Activated CD8-positive, alpha-beta memory T cell treated with anti-CD3 and anti-CD28 coated beads for 36 hours (primary cell): ENCODE data around the gene GBGT1. TPM values are rescaled to one million over a fixed set of nuclear protein-coding genes. Genes with fewer than 3 reads are reported as not detected.

Experiments
- CTCF ChIA-PET: fragments of 350-600 bp; sonication (Branson Sonifier 250); formaldehyde crosslinking; loops from one replicate; lab custom pipeline; 2021; ENCODE audit warnings: antibody characterized with exemption; lab: Charles Lee
- POLR2A ChIA-PET: fragments of 350-600 bp; sonication (Branson Sonifier 250); formaldehyde crosslinking; loops from one replicate; lab custom pipeline; 2021; ENCODE audit warnings: antibody characterized with exemption; lab: Charles Lee
- total RNA-seq, 2 experiments: library from RNA; stranded (reverse); gene quantifications; one replicate each; pipeline ENCODE4 v1.2.3, GENCODE V29; 2021

The GBGT1 gene
- total RNA-seq, 2 experiments from 2014 or later: 2.5 to 3.1 TPM

- POLR2A ChIA-PET: interaction anchor here (0.6 to 2.9 kb wide), 6 partner anchors 9 to 33 kb away, joined by 3 to 12 read pairs (median 4); no protein-coding TSS in a partner anchor
- CTCF ChIA-PET: interaction anchor here (0.6 to 27.5 kb wide), 7 partner anchors 11 to 70 kb away, joined by 3 to 300 read pairs (median 4); no protein-coding TSS in a partner anchor
Measured at GRCh38 chr9:133114886-133115603, 48.7 kb downstream of the GBGT1 start.

GRCh38 chr9:133113949-133114885 lies 49.5 kb downstream of the GBGT1 start:
- ChIA-PET CTCF (interaction anchor here (0.6 to 27.5 kb wide), 4 partner anchors 15 to 71 kb away, joined by 3 to 300 read pairs (median 4); no protein-coding TSS in a partner anchor), POLR2A (interaction anchor here (2.9 kb wide), 1 partner anchor 34 kb away, joined by 12 read pairs; no protein-coding TSS in a partner anchor)

- POLR2A ChIA-PET: no interaction called here
- CTCF ChIA-PET: interaction anchor here (1.9 to 27.5 kb wide), 2 partner anchors 20 to 34 kb away, joined by 4 to 300 read pairs; no protein-coding TSS in a partner anchor
Measured at GRCh38 chr9:133113163-133113948, 50.4 kb downstream of the GBGT1 start.

GRCh38 chr9:133112663-133113026 lies 51.1 kb downstream of the GBGT1 start:
- POLR2A ChIA-PET: no interaction called here

GRCh38 chr9:133111808-133112662 lies 51.7 kb downstream of the GBGT1 start:
- CTCF ChIA-PET: interaction anchor here (27.5 kb wide), 1 partner anchor 35 kb away, joined by 300 read pairs; no protein-coding TSS in a partner anchor
- POLR2A ChIA-PET: no interaction called here

More at GRCh38 chr9:133112663-133113026, 51.1 kb downstream of the GBGT1 start:
- CTCF ChIA-PET: interaction anchor here (27.5 kb wide), 1 partner anchor 35 kb away, joined by 300 read pairs; no protein-coding TSS in a partner anchor

- POLR2A ChIA-PET: interaction anchor here (0.7 kb wide), 1 partner anchor 498 kb away, joined by 11 read pairs; no protein-coding TSS in a partner anchor
Measured at GRCh38 chr9:133109931-133110650, 53.6 kb downstream of the GBGT1 start.

GRCh38 chr9:133108794-133109641 lies 54.7 kb downstream of the GBGT1 start:
- POLR2A ChIA-PET: interaction anchor here (0.7 kb wide), 1 partner anchor 497 kb away, joined by 11 read pairs; no protein-coding TSS in a partner anchor
- CTCF ChIA-PET: interaction anchor here (0.7 to 27.5 kb wide), 2 partner anchors 11 to 38 kb away, joined by 3 to 300 read pairs; no protein-coding TSS in a partner anchor

More at GRCh38 chr9:133109931-133110650, 53.6 kb downstream of the GBGT1 start:
- CTCF ChIA-PET: interaction anchor here (0.7 to 27.5 kb wide), 2 partner anchors 9 to 37 kb away, joined by 3 to 300 read pairs; no protein-coding TSS in a partner anchor

- ChIA-PET POLR2A (no interaction called here), CTCF (interaction anchor here (27.5 kb wide), 1 partner anchor 39 kb away, joined by 300 read pairs; no protein-coding TSS in a partner anchor)
Measured at GRCh38 chr9:133107961-133108793, 55.5 kb downstream of the GBGT1 start.

GRCh38 chr9:133107245-133107722 lies 56.4 kb downstream of the GBGT1 start:
- POLR2A ChIA-PET: no interaction called here

GRCh38 chr9:133106511-133107244 lies 57.0 kb downstream of the GBGT1 start:
- POLR2A ChIA-PET: interaction anchor here (0.8 kb wide), 1 partner anchor 9 kb away, joined by 3 read pairs; no protein-coding TSS in a partner anchor
- CTCF ChIA-PET: interaction anchor here (0.6 to 27.5 kb wide), 3 partner anchors 13 to 996 kb away, joined by 3 to 300 read pairs (median 5); no protein-coding TSS in a partner anchor

More at GRCh38 chr9:133107245-133107722, 56.4 kb downstream of the GBGT1 start:
- CTCF ChIA-PET: interaction anchor here (0.6 to 27.5 kb wide), 3 partner anchors 12 to 996 kb away, joined by 3 to 300 read pairs (median 5); no protein-coding TSS in a partner anchor

GRCh38 chr9:133105461-133105770 lies 58.3 kb downstream of the GBGT1 start:
- ChIA-PET CTCF (interaction anchor here (0.6 to 27.5 kb wide), 2 partner anchors 42 to 886 kb away, joined by 3 to 300 read pairs; no protein-coding TSS in a partner anchor), POLR2A (no interaction called here)

GRCh38 chr9:133104718-133105460 lies 58.8 kb downstream of the GBGT1 start:
- ChIA-PET CTCF (interaction anchor here (0.6 to 27.5 kb wide), 3 partner anchors 11 to 886 kb away, joined by 3 to 300 read pairs (median 6); no protein-coding TSS in a partner anchor), POLR2A (no interaction called here)

GRCh38 chr9:133103987-133104505 lies 59.7 kb downstream of the GBGT1 start:
- POLR2A ChIA-PET: interaction anchor here (0.6 to 1.5 kb wide), 2 partner anchors 40 to 232 kb away, joined by 3 to 6 read pairs; partner anchors contain the start of gene SURF6
- CTCF ChIA-PET: interaction anchor here (0.9 to 27.5 kb wide), 5 partner anchors 12 to 226 kb away, joined by 3 to 300 read pairs (median 7); no protein-coding TSS in a partner anchor
